ENCODE measurements around the gene FGD3. TPM values are rescaled to one million over a fixed set of nuclear protein-coding genes. Genes with fewer than 3 reads are reported as not detected.

FGD3 gene
- total RNA-seq, 4 donors from 2014 or later = 4.3 to 5.1 (median 4.9) TPM

DNA sequence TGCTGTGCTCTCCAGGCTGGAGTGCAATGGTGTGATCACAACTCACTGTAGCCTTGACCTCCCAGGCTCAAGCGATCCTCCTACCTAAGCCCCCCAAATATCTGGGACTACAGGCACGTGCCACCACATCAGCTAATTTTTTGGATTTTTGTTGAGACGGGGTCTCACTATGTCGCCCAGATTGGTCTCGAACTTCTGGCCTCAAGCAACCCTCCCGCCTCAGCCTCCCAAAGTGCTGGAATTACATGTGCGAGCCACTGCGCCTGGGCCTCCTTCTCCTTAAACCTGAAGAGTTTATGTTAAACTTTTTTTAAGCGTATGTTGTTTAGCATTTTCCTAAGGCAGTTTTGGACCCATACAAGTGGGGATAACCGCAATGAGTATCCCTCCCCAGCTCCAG, 80.4 kb downstream of the FGD3 start:
- WGBS = 93% methylated on average over 10 of the region's 10 CpGs
- no peak for TF ChIP-seq EP300 (IDR thresholded peaks at IDR 0.05)
- no peak for TF ChIP-seq POLR2A (IDR thresholded peaks at IDR 0.05; ENCODE audit: low read depth)
- TF ChIP-seq POLR2AphosphoS5 (IDR thresholded peaks at IDR 0.05) = no peak
- TF ChIP-seq, protein P1, sequence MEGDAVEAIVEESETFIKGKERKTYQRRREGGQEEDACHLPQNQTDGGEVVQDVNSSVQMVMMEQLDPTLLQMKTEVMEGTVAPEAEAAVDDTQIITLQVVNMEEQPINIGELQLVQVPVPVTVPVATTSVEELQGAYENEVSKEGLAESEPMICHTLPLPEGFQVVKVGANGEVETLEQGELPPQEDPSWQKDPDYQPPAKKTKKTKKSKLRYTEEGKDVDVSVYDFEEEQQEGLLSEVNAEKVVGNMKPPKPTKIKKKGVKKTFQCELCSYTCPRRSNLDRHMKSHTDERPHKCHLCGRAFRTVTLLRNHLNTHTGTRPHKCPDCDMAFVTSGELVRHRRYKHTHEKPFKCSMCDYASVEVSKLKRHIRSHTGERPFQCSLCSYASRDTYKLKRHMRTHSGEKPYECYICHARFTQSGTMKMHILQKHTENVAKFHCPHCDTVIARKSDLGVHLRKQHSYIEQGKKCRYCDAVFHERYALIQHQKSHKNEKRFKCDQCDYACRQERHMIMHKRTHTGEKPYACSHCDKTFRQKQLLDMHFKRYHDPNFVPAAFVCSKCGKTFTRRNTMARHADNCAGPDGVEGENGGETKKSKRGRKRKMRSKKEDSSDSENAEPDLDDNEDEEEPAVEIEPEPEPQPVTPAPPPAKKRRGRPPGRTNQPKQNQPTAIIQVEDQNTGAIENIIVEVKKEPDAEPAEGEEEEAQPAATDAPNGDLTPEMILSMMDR (IDR thresholded peaks at IDR 0.05) = no peak

DNA sequence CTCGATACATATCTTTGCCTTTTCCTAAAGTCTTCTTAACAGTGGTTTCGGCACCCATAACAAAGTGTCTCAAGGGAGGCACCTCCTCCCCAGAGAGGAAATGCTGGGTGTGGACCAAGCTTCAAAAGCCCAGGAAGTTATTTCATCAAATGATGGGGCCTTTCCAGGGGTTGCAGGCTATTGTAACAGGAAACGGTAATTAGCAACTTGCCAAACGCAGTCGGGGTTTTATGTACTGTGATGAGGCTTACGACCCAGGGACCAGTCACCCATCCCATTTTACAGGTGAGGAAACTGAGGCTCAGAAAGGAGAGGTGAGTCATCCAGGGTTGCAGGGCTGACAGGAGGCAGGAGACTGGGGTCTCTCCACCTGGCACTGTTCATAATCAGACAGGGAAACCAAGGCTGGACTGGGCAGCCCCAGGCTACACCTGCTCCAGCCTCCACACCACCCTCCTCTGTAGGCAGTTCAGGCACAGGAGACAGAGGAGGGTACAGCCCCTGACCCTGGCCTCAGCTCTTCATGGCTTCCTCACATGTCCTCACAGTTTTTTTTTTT, 81.2 kb downstream of the FGD3 start:
- WGBS = 58% methylated on average over 5 of the region's 6 CpGs
- TF ChIP-seq, protein P1 (IDR thresholded peaks at IDR 0.05) = no peak
- TF ChIP-seq POLR2AphosphoS5 (IDR thresholded peaks at IDR 0.05) (no peak), POLR2A (IDR thresholded peaks at IDR 0.05; ENCODE audit: low read depth) (no peak), EP300 (IDR thresholded peaks at IDR 0.05) (no peak)
- H3K9me3 ChIP-seq = no peaks in the 10 kb centered on the region
- intact Hi-C loops (cut with DNase I) = no loop called here
- no peaks in the 10 kb centered on the region for H3K36me3 ChIP-seq
- H3K4me1 ChIP-seq = peaks cover 0 to 17% (median 5%) of the 10 kb centered on the region in 4 donors
- no peaks in the 10 kb centered on the region for H3K27me3 ChIP-seq
- H3K27ac ChIP-seq (replicated peaks in 1 of 4) = no peak overlapping the region
- no peak for DNase-seq (ENCODE audit: extremely low spot score)
- no peak overlapping the region for H3K4me3 ChIP-seq

More for the DNA sequence above, 80.4 kb downstream of the FGD3 start:
- no peak for DNase-seq (ENCODE audit: extremely low spot score)
- intact Hi-C loops (cut with DNase I) = no loop called here
- Histone ChIP-seq H3K27ac (replicated peaks in 1 of 4) (no peak overlapping the region), H3K4me1 (peaks cover 0 to 15% (median 5%) of the 10 kb centered on the region in 4 donors), H3K4me3 (no peak overlapping the region), H3K36me3 (no peaks in the 10 kb centered on the region), H3K27me3 (no peaks in the 10 kb centered on the region), H3K9me3 (no peaks in the 10 kb centered on the region)

DNA sequence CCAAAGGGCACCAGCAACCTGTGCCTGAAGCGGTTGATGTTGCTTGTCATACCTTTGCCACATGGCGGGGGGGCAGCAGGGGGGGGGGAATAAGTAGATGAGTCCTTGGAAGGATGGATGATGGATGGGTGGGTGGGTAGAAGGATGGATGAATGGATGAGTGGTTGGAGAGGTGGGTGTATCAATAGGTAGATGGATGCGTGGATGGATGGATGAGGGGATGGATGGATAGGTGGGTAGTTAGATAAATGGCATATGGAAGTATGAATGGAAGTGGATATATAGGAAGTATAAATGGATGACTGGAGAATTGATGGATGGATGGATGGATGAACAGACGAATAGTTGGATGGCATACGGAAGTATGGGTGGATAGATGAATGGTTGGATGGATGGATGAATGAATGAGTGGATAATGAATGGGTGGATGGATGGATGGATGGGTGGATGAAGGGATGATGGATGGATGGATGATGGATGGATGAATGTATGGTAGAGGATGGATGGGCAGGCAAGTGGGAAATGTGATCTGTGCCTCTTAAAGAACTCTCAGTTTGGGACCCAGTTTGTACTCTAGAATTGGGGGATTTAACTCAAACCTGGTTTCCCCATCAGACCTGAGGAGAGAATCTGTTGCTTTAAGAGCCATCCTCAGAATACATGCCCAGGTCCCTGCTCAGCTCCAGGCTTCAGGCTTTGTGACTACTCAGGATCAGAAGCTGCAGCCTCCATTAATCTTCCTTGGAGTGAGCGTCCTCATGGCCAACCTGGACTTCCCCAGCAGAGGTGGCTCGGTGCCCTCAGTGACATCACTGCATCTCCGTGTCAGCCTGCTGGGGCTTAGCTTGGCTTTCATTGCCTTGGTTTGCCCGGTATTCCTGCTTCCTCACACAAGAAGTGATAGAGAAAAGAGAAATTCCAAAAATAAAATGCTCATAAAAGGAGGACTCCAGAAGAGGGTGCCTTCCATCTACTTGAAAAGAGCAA, 83.6 kb downstream of the FGD3 start:
- no peak for DNase-seq (ENCODE audit: extremely low spot score)
- intact Hi-C loops (cut with DNase I) = no loop called here

DNA sequence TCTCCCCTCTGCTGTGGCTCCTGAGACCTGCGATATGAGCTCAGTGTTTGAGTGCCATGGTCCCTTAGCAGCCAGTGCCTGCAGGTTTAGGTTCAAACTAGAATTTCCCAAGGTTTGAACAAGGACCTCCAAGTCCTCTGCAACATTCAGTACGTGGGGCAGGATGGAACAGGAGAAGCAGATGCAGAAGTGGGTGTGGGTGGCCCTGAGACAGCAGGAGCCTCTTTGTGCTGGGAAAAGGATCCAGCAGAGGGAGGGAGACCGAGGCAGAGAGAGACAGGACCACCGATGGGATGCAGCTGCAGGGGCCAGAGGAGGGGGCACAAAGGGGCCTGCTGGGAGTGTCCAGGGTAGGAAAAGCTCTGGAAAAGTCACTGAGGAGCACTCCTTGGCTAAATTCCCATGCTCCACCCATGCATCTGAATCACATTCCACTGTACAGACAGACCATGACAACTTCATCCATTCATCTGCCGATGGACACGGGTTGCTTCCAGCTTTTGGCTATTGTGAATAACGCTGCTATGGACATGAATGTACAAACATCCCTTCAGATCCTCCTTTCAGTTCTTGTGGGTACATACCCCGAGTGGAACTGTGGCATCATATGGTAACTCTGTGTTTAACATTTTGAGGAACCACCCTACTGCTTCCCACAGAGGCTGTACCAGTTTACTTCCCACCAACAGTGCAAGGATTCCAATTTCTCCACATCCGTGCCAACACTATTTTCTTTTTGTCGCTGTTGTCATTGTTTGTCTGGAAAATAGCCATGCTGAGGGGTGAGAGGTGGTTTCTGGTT, 84.5 kb downstream of the FGD3 start:
- WGBS = 64% methylated on average over 10 of the region's 10 CpGs

More for the DNA sequence above, 83.6 kb downstream of the FGD3 start:
- TF ChIP-seq EP300 (IDR thresholded peaks at IDR 0.05) (no peak), POLR2A (IDR thresholded peaks at IDR 0.05; ENCODE audit: low read depth) (no peak), POLR2AphosphoS5 (IDR thresholded peaks at IDR 0.05) (no peak)
- TF ChIP-seq, protein P1 (IDR thresholded peaks at IDR 0.05) = no peak
- Histone ChIP-seq H3K9me3 (no peaks in the 10 kb centered on the region), H3K4me3 (no peak overlapping the region), H3K27me3 (no peaks in the 10 kb centered on the region), H3K36me3 (peaks cover 0 to 3% (median 0%) of the 10 kb centered on the region in 4 donors), H3K4me1 (peaks cover 0 to 17% (median 2%) of the 10 kb centered on the region in 4 donors), H3K27ac (replicated peaks in 1 of 4) (no peak overlapping the region)
- 76% methylated on average over 9 of the region's 9 CpGs for WGBS

More for the DNA sequence above, 84.5 kb downstream of the FGD3 start:
- no peak overlapping the region for H3K27ac ChIP-seq (replicated peaks in 1 of 4)
- no peak overlapping the region for H3K4me3 ChIP-seq
- no peak for DNase-seq (ENCODE audit: extremely low spot score)
- H3K27me3 ChIP-seq = no peaks in the 10 kb centered on the region
- peaks cover 0 to 17% (median 2%) of the 10 kb centered on the region in 4 donors for H3K4me1 ChIP-seq
- TF ChIP-seq EP300 (IDR thresholded peaks at IDR 0.05) = no peak
- H3K9me3 ChIP-seq = no peaks in the 10 kb centered on the region
- H3K36me3 ChIP-seq = peaks cover 0 to 3% (median 0%) of the 10 kb centered on the region in 4 donors
- intact Hi-C loops (cut with DNase I) = no loop called here

Measured in esophagus muscularis mucosa (tissue), 4 donors.